Globus pallidus (tissue), 1 donor: ENCODE measurements around the gene SH3PXD2A.

ENCODE experiments used
- DNase-seq: peaks from one replicate; pipeline ENCODE4 v3.0.0-alpha.2; 2015; ENCODE audit warnings: low spot score

The SH3PXD2A gene

GRCh38 chr10:103559776-103560175, 295.6 kb downstream of the SH3PXD2A start:
- DNase-seq = no peak

GRCh38 chr10:103558911-103559310, 296.5 kb downstream of the SH3PXD2A start:
- no peak for DNase-seq

DNA sequence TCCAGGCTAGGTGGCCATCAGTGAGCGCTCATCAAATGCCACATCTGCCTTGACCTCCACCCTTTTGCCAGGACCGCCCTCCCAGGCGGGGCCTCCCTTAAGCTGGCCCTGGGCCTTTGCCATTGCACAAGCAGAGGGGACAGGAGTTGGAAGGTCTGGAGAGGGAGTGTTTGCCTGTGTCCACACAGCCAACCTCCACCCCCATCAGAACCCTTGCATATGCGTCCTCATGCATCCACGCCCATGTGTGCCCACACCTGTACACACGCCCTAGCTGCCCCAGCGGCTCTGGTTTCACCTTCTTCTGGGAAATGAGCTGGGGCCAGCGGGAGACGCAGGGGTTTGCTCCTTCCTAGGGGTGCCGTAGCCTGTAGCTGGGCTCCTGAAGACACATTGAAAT, 297.9 kb downstream of the SH3PXD2A start:
- no peak for DNase-seq

- no peak for DNase-seq
Measured at GRCh38 chr10:103556383-103557007, 298.9 kb downstream of the SH3PXD2A start.

GRCh38 chr10:103555712-103556111, 299.7 kb downstream of the SH3PXD2A start:
- no peak for DNase-seq

DNA sequence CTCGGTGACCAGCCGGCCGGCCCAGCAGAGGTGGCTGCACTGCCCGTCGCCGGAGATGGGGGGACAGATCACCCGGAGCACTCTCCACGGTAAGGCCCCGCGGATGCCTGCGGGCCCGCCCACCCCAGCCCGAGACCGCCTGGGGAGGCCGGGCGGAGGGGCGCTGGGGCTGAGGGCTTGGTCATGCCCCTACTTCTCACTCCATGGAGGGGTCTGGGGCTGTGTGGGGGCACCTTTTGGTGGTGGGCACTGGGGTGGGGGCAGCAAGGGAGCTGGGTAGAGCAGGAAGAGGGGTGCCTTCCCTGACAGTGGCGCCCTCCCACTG, 300.1 kb downstream of the SH3PXD2A start:
- no peak for DNase-seq

DNA sequence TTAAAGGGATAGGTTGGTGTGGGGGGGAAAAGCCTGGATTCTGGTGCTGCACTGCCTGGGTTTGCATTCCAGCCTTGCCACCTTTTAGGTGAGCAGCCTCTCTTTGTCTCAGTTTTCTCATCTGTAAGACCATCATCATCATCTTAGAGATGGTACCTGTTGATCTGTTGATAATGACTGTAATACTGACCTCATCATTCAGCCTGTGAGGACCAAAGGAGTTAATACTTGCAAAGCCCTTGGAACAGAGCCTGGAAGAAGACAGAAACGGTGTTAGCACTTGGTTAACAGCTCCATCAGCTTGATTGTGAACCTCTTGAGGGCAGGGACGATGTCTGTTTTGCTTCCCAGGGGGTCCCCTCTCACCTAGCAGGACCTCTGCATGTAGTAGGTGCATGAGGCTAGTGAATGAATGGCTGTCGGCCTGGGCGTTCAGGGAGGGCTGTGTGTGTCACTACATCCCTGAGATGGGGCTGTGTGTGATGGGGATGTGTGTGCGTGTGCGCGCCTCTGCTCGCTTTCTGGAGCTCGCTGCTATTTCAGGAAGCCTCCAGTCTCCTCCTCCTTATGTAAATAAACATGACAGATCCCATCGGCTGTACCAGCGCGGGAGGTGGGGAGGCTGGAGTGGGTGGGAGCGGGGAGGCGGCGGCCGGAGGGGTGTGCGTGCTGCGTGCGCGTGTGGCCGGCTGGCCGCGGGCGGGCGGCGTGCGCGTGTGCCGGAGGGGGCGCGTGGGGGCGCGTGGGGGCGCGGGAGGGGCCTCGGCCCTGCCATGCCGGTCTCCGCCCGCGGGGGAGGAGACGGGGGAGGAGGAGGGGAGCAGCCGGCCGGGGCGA, 300.7 kb downstream of the SH3PXD2A start:
- DNase-seq = peak; percentile 10

GRCh38 chr10:103553743-103554487, 301.5 kb downstream of the SH3PXD2A start:
- no peak for DNase-seq

DNA sequence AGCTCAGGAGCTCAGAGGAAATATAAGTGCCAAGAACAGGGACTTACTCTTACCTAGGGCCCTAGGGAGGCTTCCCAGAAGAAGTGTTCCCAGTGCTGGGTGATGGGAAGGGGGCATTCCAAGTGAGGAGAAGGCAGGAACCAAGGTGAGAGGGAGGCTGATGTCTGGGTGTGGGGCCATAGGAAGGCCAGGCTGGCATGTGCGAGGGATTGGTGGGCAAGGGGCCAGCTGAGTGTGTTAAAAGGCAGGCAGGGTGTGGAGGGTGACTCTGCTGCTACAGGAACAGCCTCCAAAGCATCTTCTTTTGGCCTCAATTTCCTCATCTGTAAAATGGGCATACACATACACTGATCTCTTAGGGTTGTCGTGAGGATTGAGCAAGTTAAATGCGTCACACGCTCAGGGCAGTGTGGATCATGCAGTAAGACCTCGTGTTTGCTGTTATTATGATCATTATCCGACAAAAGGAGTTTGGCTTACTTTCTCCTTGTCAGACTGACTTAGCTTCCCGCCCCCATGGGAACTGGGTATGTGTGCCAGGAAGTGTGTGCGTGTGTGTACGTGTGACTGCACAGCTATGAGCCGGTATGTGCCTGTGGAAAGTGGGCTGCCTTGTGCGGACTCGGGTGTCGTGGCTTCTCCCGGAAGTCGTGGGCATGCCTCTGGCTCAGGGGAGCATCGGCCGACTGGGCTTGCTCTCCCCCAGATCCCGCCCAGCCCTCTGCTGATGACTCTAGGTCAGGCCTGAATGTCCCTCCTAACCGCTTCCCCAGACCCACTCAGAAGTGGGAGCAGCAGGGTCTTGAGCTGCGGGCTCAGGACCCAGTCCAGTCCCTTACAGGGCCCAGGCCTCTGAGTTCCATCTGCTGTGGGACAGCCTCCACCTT, 302.3 kb downstream of the SH3PXD2A start:
- DNase-seq = no peak

DNA sequence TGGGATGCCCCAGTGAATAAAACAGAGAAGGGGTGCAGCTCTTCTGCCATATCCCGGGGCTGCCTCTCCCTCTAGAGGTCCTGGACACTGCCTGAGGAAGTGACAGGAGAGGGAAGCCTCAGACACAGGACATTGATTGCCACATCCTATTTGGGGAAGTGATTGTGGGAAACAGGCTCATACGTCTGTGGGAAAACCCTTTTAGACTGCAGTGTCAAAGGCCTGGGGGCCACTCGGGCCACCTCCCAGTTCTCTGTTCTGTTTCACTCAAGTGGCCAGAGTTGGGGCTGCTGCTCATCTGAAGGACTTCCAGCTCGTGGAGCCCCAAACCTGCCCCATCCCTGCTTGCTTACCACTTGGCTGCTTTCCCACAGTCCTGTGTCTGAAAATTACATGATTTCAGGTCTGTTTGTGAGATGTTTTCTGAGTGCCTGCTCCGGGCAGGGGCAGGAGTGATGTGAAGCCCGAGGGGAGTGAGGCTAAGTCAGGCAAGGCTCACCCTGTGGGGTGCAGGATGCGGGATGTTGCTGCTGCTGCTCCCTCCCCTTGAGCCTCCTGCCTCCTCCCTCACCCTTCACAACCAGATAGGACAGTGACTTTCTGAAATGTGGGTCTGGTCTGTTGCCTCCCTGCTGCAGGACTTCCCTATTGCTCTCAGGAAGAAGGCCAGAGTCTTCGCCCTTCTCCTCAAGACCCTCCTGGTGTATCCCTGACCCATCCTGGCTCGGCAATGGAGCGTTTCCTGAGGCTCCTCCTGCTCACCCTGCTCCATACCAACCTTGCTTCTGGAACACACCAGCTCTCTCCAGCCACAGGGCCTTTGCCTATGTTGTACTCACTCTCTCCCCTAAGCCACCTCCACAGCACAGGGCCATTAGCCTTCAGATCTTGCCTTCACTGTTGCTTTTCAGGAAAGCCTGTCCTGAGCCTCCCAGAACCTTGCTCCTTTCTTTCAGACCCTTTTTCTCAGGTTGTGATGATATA, 303.5 kb downstream of the SH3PXD2A start:
- peak; percentile 15 for DNase-seq

DNA sequence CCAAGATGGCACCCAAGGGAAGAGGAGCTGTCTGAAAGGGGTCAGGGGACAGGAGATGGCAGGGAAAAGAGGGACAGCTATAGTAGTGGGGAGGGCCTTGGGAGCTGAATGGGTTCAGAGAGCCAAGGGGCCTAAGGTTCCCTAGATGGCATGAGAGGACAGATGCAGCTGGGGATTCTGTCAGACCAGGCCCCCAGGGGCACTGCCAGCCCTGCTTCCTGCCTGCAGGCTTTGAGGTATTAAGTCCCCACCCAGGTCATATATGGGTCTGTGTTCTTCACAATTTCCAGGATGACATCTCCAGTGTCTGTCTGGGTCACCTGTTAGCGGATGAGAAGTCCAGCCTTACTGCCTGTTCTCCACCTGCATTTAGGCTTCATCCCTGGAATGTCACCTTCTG, 305.1 kb downstream of the SH3PXD2A start:
- no peak for DNase-seq

DNA sequence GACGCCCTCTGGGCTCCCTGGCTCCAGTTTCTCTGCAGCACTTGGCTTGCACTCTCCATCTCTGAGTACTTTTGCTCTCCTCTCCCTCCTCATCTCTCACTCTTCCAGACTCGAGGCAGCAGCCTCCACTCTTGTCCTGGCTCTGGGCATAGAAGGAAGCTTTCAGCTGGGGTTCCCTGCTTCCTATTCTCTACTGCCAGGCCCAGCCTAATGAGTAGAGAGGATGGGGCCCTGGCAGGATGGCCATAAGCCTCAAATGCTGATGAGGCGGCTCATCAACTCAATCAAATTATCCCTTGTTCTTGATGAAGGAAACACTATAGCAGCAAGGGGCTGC, 306.1 kb downstream of the SH3PXD2A start:
- no peak for DNase-seq

- DNase-seq = no peak
Measured at GRCh38 chr10:103548581-103549348, 306.6 kb downstream of the SH3PXD2A start.

- DNase-seq = no peak
Measured at GRCh38 chr10:103548006-103548405, 307.4 kb downstream of the SH3PXD2A start.

- no peak for DNase-seq
Measured at GRCh38 chr10:103547391-103547946, 307.9 kb downstream of the SH3PXD2A start.

- no peak for DNase-seq
Measured at GRCh38 chr10:103546401-103546800, 309.0 kb downstream of the SH3PXD2A start.

GRCh38 chr10:103545771-103546281, 309.6 kb downstream of the SH3PXD2A start:
- DNase-seq = no peak

DNA sequence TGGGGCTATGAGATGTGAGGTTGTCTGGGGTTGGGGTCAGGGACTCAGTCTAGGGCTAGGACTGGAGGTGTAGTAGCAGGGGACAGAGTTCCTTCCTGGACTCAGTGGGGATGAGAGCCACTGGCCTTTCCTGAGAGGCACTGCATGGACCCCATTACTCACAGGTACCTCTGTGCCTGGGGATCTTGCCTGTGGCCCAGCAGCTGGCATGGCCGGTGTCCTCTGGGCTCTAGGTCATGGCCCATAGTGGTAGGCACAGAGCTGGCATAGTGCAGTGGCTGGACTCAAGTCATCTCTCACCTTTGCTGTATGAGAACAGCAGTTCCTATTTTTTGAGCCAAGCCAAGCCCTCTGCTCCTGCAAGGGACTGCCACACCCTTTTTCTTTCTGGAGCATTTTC, 310.0 kb downstream of the SH3PXD2A start:
- DNase-seq = no peak

DNA sequence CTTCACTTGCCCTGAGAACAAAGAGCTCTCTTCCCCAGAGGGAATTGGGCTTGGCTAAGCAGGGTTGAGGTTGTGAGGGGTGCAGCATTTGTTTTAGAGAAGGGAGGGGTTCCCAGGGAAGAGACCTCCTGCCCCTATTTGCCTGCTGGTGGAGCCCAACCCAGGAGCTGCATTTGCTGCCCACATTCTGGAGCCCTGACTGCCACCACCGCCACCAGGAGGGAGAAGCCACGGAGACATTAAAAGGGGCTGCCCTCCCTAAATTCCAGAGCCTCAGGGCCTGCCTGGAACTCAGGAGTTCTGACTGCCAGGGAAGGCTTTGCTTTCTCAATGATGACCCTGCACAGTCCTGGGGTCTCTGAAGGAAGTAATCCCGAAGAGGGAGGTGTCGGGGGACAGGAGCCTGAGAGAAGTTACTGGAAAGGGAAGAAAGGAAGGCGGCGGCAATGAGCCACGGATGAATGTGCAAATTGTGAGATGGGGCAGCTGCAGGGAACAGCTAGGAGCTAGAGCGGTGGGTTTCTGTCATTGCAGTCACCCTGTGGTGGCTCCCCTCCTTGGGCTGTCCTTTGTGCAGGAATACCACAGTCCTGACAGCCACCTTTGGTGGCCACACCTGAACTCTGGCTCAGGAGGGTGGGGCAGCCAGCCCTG, 310.6 kb downstream of the SH3PXD2A start:
- no peak for DNase-seq
